ENCODE measurements around the gene ZNF644. TPM values are rescaled to one million over a fixed set of nuclear protein-coding genes. Genes with fewer than 3 reads are reported as not detected.

The ZNF644 gene
- total RNA-seq, 1 experiment from 2014 or later, result 55.9 TPM

- Histone ChIP-seq H3K9me2 (ENCODE audit: insufficient read depth) (no peaks in the 10 kb centered on the region), H4K20me1 (ENCODE audit: insufficient read depth) (peaks cover 24% of the 10 kb centered on the region; the same call in 1 of the 2 replicates), H3K27ac (ENCODE audit: low read depth, low read length) (no peak overlapping the region), H3K9me3 (ENCODE audit: control insufficient read depth in 1 of 2, insufficient read depth in 1 of 2, low read depth in 1 of 2, low read length in 2 of 2) (no peaks in the 10 kb centered on the region), H3K79me2 (ENCODE audit: insufficient read depth, low read length) (peaks cover 97% of the 10 kb centered on the region), H3K27me3 (ENCODE audit: insufficient read depth, low read length) (no peaks in the 10 kb centered on the region), H3K4me2 (ENCODE audit: low read length) (no peak overlapping the region), H3K4me1 (ENCODE audit: control insufficient read depth in 1 of 2, insufficient read depth in 2 of 2, low read length in 2 of 2) (peaks cover 4 to 18% of the 10 kb centered on the region in 2 experiments; a peak in 2 of 4 replicates), H3K36me3 (ENCODE audit: control insufficient read depth in 1 of 2, insufficient read depth in 2 of 2, low read length in 2 of 2) (no peaks in the 10 kb centered on the region), H3K4me3 (replicated peaks in 1 of 2; ENCODE audit: low read depth in 1 of 2, low read length in 2 of 2) (no peak overlapping the region), H3K9ac (ENCODE audit: low read length) (no peak overlapping the region), H2AFZ (ENCODE audit: low read depth, low read length, poor library complexity, severe bottlenecking) (no peak overlapping the region)
- no TSS peak for BruUV-seq (replicated peaks)
- TF ChIP-seq YY1 (IDR thresholded peaks at IDR 0.05; ENCODE audit: extremely low read depth, insufficient replicate concordance, low read depth, low read length) (no peak), CTCF (IDR thresholded peaks at IDR 0.05 in 2 of 3, conservative IDR thresholded peaks at IDR 0.05 in 1 of 3; ENCODE audit: borderline replicate concordance in 1 of 3, insufficient read depth in 1 of 3, low read depth in 2 of 3, low read length in 2 of 3) (no peak), EZH2phosphoT487 (IDR thresholded peaks at IDR 0.05; ENCODE audit: borderline replicate concordance) (no peak), TCF7L2 (IDR thresholded peaks at IDR 0.05; ENCODE audit: borderline replicate concordance, extremely low read depth, insufficient read depth, insufficient read length) (no peak), ZBTB33 (IDR thresholded peaks at IDR 0.05; ENCODE audit: extremely low read depth, insufficient replicate concordance, low read length) (no peak), CEBPB (IDR thresholded peaks at IDR 0.05; ENCODE audit: low read depth) (no peak)
- ChIA-PET CTCF (no interaction called here), RAD21 (ENCODE audit: low non-redundant PET in 1 of 2, low total read pairs in 2 of 2, uncharacterized antibody in 2 of 2, unreplicated experiment in 2 of 2) (no interaction called here), POLR2A (no interaction called here)
- ATAC-seq (no peak), DNase-seq (ENCODE audit: low read depth, low spot score) (no peak)
- intact Hi-C loops (cut with micrococcal nuclease), result no loop called here
Observed at GRCh38 chr1:90926971-90927370, 94.9 kb downstream of the ZNF644 start.
